Measurements from ENCODE around the gene CDH24. TPM values are rescaled to one million over a fixed set of nuclear protein-coding genes. Genes with fewer than 3 reads are reported as not detected.

CDH24 gene
- total and polyA plus RNA-seq, 2 of the 13 experiments (the other 11 are each of a cell fraction or from before 2014, with no cell fraction given): 0.69 to 0.99 TPM

- TF ChIP-seq ATRX (CRISPR knock-in tag; IDR thresholded peaks at IDR 0.05; ENCODE audit: borderline replicate concordance) (0 out of 2 replicates have a peak, but pooled peaks have one; percentile 49), ZFP36 (IDR thresholded peaks at IDR 0.05; ENCODE audit: borderline replicate concordance, low read depth, low read length, partially characterized antibody) (peak; percentile 7), POGZ (CRISPR knock-in tag; IDR thresholded peaks at IDR 0.05) (0 out of 2 replicates have a peak, but pooled peaks have one; percentile 1), ZNF335 (CRISPR knock-in tag; IDR thresholded peaks at IDR 0.05) (0 out of 2 replicates have a peak, but pooled peaks have one; percentile 2), ZNF337 (CRISPR knock-in tag; IDR thresholded peaks at IDR 0.05; ENCODE audit: borderline replicate concordance, low read depth) (peak; percentile 18; the same call in 1 of the 2 replicates), KAT8 (CRISPR knock-in tag; IDR thresholded peaks at IDR 0.05) (peak; percentile 13; the same call in 1 of the 2 replicates), CAMTA2 (CRISPR knock-in tag; IDR thresholded peaks at IDR 0.05; ENCODE audit: borderline replicate concordance) (no peak), ZNF607 (CRISPR knock-in tag; IDR thresholded peaks at IDR 0.05; ENCODE audit: borderline replicate concordance) (0 out of 2 replicates have a peak, but pooled peaks have one; percentile 22), ZBTB1 (CRISPR knock-in tag; IDR thresholded peaks at IDR 0.05; ENCODE audit: borderline replicate concordance) (0 out of 2 replicates have a peak, but pooled peaks have one; percentile 59), ZNF792 (CRISPR knock-in tag; IDR thresholded peaks at IDR 0.05) (peak; percentile 15; the same call in 1 of the 2 replicates), BCL6 (CRISPR knock-in tag; IDR thresholded peaks at IDR 0.05) (0 out of 2 replicates have a peak, but pooled peaks have one; percentile 1), HHEX (CRISPR knock-in tag; IDR thresholded peaks at IDR 0.05) (peak; percentile 51; the same call in 1 of the 2 replicates), ZNF740 (CRISPR knock-in tag; IDR thresholded peaks at IDR 0.05) (0 out of 2 replicates have a peak, but pooled peaks have one; percentile 13), FIP1L1 (IDR thresholded peaks at IDR 0.05; ENCODE audit: borderline replicate concordance, insufficient read depth, low read depth, low read length) (no peak), ZNF446 (CRISPR knock-in tag; IDR thresholded peaks at IDR 0.05) (0 out of 2 replicates have a peak, but pooled peaks have one; percentile 44), ELF1 (CRISPR knock-in tag; IDR thresholded peaks at IDR 0.05) (0 out of 2 replicates have a peak, but pooled peaks have one; percentile 11), ZBTB8A (CRISPR knock-in tag; IDR thresholded peaks at IDR 0.05; ENCODE audit: borderline replicate concordance, low read depth) (no peak), NR2F6 (IDR thresholded peaks at IDR 0.05) (0 out of 2 replicates have a peak, but pooled peaks have one; percentile 2), NR2F6 (CRISPR knock-in tag; IDR thresholded peaks at IDR 0.05) (no peak), THYN1 (CRISPR knock-in tag; IDR thresholded peaks at IDR 0.05; ENCODE audit: borderline replicate concordance, low read depth) (no peak)
- TF ChIP-seq, protein P1, sequence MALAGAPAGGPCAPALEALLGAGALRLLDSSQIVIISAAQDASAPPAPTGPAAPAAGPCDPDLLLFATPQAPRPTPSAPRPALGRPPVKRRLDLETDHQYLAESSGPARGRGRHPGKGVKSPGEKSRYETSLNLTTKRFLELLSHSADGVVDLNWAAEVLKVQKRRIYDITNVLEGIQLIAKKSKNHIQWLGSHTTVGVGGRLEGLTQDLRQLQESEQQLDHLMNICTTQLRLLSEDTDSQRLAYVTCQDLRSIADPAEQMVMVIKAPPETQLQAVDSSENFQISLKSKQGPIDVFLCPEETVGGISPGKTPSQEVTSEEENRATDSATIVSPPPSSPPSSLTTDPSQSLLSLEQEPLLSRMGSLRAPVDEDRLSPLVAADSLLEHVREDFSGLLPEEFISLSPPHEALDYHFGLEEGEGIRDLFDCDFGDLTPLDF (CRISPR knock-in tag; IDR thresholded peaks at IDR 0.05): no peak
- TF ChIP-seq, protein P2, sequence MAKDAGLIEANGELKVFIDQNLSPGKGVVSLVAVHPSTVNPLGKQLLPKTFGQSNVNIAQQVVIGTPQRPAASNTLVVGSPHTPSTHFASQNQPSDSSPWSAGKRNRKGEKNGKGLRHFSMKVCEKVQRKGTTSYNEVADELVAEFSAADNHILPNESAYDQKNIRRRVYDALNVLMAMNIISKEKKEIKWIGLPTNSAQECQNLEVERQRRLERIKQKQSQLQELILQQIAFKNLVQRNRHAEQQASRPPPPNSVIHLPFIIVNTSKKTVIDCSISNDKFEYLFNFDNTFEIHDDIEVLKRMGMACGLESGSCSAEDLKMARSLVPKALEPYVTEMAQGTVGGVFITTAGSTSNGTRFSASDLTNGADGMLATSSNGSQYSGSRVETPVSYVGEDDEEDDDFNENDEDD (CRISPR knock-in tag; IDR thresholded peaks at IDR 0.05; ENCODE audit: borderline replicate concordance): 0 out of 2 replicates have a peak, but pooled peaks have one; percentile 11
- TF ChIP-seq, protein P3, sequence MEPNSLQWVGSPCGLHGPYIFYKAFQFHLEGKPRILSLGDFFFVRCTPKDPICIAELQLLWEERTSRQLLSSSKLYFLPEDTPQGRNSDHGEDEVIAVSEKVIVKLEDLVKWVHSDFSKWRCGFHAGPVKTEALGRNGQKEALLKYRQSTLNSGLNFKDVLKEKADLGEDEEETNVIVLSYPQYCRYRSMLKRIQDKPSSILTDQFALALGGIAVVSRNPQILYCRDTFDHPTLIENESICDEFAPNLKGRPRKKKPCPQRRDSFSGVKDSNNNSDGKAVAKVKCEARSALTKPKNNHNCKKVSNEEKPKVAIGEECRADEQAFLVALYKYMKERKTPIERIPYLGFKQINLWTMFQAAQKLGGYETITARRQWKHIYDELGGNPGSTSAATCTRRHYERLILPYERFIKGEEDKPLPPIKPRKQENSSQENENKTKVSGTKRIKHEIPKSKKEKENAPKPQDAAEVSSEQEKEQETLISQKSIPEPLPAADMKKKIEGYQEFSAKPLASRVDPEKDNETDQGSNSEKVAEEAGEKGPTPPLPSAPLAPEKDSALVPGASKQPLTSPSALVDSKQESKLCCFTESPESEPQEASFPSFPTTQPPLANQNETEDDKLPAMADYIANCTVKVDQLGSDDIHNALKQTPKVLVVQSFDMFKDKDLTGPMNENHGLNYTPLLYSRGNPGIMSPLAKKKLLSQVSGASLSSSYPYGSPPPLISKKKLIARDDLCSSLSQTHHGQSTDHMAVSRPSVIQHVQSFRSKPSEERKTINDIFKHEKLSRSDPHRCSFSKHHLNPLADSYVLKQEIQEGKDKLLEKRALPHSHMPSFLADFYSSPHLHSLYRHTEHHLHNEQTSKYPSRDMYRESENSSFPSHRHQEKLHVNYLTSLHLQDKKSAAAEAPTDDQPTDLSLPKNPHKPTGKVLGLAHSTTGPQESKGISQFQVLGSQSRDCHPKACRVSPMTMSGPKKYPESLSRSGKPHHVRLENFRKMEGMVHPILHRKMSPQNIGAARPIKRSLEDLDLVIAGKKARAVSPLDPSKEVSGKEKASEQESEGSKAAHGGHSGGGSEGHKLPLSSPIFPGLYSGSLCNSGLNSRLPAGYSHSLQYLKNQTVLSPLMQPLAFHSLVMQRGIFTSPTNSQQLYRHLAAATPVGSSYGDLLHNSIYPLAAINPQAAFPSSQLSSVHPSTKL (CRISPR knock-in tag; IDR thresholded peaks at IDR 0.05): peak; percentile 10
These were observed 21.8 kb downstream of the CDH24 start (continued) for GRCh38 chr14:23035303-23036144.
